ENCODE results near the gene ZNF12.

- TF ChIP-seq, protein P1, sequence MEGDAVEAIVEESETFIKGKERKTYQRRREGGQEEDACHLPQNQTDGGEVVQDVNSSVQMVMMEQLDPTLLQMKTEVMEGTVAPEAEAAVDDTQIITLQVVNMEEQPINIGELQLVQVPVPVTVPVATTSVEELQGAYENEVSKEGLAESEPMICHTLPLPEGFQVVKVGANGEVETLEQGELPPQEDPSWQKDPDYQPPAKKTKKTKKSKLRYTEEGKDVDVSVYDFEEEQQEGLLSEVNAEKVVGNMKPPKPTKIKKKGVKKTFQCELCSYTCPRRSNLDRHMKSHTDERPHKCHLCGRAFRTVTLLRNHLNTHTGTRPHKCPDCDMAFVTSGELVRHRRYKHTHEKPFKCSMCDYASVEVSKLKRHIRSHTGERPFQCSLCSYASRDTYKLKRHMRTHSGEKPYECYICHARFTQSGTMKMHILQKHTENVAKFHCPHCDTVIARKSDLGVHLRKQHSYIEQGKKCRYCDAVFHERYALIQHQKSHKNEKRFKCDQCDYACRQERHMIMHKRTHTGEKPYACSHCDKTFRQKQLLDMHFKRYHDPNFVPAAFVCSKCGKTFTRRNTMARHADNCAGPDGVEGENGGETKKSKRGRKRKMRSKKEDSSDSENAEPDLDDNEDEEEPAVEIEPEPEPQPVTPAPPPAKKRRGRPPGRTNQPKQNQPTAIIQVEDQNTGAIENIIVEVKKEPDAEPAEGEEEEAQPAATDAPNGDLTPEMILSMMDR (IDR thresholded peaks at IDR 0.05) = no peak
- TF ChIP-seq POLR2AphosphoS5 (IDR thresholded peaks at IDR 0.05) (no peak), EP300 (IDR thresholded peaks at IDR 0.05) (no peak), POLR2A (IDR thresholded peaks at IDR 0.05; ENCODE audit: low read depth) (no peak)
Measured at GRCh38 chr7:6651851-6652445, 54.8 kb downstream of the ZNF12 start.
